GM18498 (cell line): ENCODE data around the gene LRP1B.
A peak's percentile ranks its signal among the peaks of the same experiment; 100 is the strongest.

Source experiments
- ATAC-seq: cut with Tn5 transposase; IDR thresholded peaks from one replicate; pipeline ENCODE4 v1.9.1; 2021; ENCODE audit warnings: mild to moderate bottlenecking, moderate library complexity; ENCODE audit not compliant: unreplicated experiment

LRP1B gene

GRCh38 chr2:141601511-141602152 is 529.2 kb downstream of the LRP1B start:
- no peak for ATAC-seq

GRCh38 chr2:141599721-141600120 is 531.1 kb downstream of the LRP1B start:
- ATAC-seq, result no peak

GRCh38 chr2:141598982-141599381 is 531.8 kb downstream of the LRP1B start:
- ATAC-seq, result no peak

GRCh38 chr2:141595316-141595920 is 535.4 kb downstream of the LRP1B start:
- no peak for ATAC-seq

- no peak for ATAC-seq
These were observed 539.0 kb downstream of the LRP1B start for GRCh38 chr2:141591787-141592186.

DNA sequence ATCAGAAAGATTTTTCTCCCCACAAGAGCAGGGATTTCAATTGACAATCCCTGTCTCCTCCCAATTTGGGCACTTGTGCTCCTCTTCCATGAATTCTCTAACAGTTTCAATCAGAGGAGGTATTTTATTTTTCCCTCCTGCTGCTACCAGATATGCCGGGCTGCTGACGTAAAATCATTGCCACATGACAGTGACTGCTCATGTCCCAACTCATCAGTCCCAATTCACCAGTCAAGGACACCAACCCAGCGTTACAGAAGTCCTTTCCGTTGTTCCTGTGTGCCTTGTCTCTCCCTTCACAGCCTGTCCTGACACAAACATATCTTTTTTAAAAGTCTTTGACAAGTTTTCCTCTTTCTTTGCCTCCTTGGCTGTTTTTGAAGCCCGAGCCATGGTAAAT is 540.2 kb downstream of the LRP1B start:
- ATAC-seq, result no peak

DNA sequence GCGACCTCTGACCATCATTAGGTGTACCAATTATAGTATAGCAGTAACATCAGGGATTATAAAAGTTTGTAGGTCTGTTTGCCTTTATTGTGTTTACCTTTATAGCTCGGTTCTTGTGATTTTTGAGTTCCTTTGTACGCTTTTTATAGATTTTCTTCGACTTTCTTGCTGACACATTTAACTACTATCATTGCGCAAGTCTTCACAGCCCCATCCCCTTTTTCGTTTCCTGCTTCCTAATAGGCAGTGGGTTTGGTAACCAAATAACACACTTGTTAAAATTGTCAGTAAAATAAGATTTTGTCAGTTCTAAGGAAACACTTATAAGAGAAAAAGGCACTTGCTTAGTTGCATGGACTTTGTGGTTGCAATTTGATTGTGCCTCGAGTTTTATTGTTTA is 541.5 kb downstream of the LRP1B start:
- no peak for ATAC-seq

DNA sequence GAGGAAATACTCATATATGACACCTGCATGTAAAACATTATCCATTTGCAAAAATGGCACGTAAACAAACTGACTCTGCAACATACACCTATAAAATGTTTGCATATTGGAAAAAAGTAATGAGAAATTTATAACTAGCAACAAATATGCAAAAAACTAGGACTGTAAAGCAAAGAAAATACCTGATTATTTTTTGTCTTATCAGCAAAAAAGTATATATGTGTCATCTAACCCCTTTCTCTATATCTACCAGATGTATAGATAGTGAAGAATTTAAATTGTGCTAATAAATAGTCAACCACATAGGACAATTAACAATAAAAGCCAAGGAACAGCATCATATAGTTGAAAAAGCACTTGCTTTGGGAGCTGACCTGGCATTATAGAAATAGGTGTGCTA is 543.8 kb downstream of the LRP1B start:
- no peak for ATAC-seq

DNA sequence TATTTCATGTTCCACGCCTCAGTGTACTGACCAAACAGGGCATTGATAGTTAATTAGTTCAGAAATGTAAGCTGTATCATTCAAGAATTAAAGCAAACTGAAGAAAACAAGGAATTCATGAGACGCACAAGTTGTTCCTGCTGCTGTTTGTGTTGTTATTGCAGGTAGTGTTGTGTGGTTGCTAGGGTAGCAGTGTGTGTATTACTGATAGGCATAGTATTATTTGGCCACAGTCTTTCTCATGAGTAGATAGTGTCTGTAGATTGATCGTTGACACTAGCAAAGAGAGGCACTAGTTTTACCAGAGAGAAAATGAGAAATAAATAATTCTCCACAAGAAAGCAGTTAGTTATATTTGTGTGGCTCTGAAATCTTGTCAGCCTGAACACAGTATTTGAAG is 548.6 kb downstream of the LRP1B start:
- no peak for ATAC-seq

DNA sequence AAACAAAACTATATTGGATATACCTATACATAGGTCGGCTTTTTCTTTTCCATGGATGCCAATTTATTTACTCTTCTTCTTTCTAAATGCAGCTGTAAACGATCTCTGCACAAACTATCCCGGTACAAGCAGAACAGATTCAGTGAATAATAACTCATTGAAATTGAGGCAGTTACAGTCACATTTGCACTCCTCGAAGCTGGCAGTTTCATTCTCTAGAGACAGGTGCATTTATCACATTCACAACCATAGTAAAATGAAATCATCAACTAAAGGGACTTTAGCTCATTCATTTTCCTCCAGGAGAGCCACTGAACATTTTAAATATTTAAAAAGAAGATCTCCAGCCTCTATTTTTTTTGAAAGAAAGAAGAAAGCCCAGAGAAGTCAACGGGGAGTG is 551.7 kb downstream of the LRP1B start:
- ATAC-seq, result no peak

- no peak for ATAC-seq
These were observed 560.2 kb downstream of the LRP1B start for GRCh38 chr2:141570474-141571131.

DNA sequence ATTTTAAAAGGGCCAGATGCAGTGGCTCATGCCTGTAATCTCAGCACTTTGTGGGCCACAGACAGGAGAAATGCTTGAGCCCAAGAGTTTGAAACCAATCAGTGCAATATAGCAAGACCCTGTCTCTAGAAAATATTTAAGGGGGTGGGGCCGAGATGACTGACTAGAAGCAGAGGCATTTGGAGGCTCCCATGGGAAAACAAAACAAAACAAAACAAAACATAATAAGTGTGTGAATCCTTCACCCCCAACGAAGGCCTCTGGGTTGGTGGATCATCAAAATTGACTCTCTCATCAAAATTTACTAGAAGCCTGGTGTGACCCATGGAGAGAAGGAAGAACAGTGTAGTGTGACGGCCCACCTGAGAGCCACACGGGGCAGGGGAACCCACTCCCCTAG is 560.9 kb downstream of the LRP1B start:
- ATAC-seq, result no peak

GRCh38 chr2:141565597-141565996 is 565.2 kb downstream of the LRP1B start:
- no peak for ATAC-seq

DNA sequence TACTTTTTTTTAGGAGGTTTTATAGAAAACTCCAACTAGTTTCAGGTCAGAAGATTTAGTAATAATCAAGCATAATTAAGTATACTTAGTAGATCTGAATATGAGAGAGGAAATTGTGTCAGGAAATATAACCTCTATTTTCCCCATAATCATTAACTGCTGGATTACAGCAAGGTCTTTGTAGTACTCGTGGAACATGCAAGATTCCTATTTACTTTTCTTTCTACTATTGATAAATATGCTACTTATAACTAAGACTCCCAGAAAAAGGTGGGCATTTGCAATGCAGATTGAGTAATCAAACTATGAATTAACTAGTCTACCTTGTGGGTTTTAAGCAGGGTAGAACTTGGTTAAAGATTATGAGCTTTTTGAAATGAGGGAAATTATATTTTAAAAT is 570.1 kb downstream of the LRP1B start:
- ATAC-seq, result no peak

- peak; percentile 41 for ATAC-seq
These were observed 573.3 kb downstream of the LRP1B start for GRCh38 chr2:141557329-141558095.

DNA sequence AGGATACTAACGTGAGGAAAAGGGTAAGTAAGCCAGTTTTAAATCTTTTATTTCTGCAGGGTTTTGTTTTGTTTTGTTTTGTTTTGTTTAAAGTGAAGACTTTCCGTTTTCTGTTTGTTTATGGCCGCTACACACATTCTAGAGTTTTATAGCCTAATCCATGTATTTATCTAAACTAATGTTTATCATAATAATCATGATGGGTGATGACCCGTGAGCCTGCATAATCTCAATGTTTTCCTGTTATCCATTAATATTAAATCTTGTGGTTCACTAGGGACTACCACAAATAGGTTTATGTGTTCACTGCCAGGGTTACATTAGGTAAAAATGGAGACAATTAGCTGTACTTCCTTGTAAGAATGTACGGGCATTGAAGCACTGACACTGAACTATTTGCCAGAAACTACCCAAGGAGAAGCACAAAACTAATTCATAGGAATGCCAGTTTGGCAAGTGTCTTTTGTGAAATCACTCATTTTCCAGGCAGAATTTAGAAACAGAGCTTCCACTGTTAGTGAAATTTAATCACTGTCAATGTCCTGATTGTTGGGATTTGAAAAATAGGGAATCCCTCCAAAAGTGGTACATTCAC is 574.8 kb downstream of the LRP1B start:
- no peak for ATAC-seq

- ATAC-seq, result peak; percentile 86
These were observed 576.0 kb downstream of the LRP1B start for GRCh38 chr2:141554810-141555209.

DNA sequence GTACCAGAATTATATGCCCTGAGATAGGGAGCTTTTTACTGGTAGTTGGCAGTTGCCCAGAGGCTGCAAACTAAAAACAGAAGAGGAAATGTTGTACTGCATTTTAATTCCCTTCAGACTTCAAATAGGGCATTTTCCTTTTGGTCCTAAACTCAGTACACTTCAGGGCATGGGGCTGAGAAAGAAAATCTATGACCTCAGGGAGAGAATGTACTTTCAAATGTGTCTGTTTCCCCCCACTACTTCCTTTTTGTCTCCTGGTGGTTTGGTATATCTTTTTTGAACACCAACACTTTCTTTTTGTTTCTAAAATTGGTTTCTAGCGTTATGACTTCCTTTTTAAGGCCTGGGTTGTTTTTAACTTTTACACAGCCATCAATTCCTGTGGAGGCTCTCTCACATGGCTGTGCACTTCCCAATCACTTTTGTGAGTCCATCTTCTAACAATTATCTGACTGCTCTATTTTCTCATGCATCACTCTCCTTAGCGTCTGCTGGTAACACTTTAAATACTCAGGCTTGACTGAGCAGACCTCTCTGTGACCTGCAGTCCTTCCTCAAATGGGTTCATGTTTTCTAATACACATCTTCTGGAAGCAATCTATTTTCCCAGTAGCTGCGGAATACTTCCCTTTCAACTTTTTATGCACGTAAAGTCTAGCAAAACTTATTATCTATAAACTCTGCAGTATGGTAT is 596.0 kb downstream of the LRP1B start:
- peak; percentile 84 for ATAC-seq

- no peak for ATAC-seq
These were observed 601.2 kb downstream of the LRP1B start for GRCh38 chr2:141529659-141530058.

DNA sequence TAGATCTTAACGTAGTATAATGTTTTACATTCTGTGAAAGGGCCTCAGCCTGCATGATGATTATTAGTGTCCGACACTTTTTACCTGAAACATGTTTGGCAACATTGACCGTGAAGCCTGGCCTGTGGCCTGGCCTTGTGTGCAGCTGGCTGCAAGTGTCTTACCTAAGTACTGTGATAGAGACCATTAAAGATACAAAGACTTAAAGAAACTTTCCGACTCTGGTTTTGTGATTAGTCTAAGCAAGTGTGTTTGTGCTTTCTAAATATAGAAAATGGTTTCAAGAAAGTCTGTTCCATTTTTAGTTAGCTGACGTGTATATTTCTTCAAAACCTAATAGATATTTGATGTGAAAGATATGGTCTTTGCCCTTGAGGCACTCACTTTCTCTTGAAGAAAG is 601.8 kb downstream of the LRP1B start:
- peak; percentile 78 for ATAC-seq

GRCh38 chr2:141526760-141527159 is 604.1 kb downstream of the LRP1B start:
- no peak for ATAC-seq
